Mesendoderm (in vitro differentiated cells): Measurements from ENCODE around the gene KIFC1. TPM values are rescaled to one million over a fixed set of nuclear protein-coding genes. Genes with fewer than 3 reads are reported as not detected.

Experiments used
- DNase-seq: peaks from one replicate; pipeline ENCODE4 v3.0.0; 2013
- H2AK5ac ChIP-seq: 2 replicates; pipeline ENCODE4 v1.6.1; 2013; ENCODE audit warnings: low read length, inconsistent platforms
- H2BK120ac ChIP-seq: 2 replicates; pipeline ENCODE4 v1.6.1; 2013; ENCODE audit warnings: low read depth, mild to moderate bottlenecking, low read length, moderate library complexity, mixed read lengths
- H2BK15ac ChIP-seq: replicated peaks from 2 replicates; pipeline ENCODE4 v1.6.1; 2013; ENCODE audit warnings: low read depth, mild to moderate bottlenecking, moderate library complexity
- H2BK5ac ChIP-seq: 2 replicates; pipeline ENCODE4 v1.6.1; 2013; ENCODE audit warnings: low read length, inconsistent platforms
- H3K18ac ChIP-seq: 2 replicates; pipeline ENCODE4 v1.6.1; 2013; ENCODE audit warnings: mild to moderate bottlenecking, low read length, mixed read lengths
- H3K23ac ChIP-seq: one replicate; pipeline ENCODE4 v1.6.1; 2013; ENCODE audit warnings: low read length
- H3K27ac ChIP-seq: 2 replicates; pipeline ENCODE4 v1.5.1; 2013; ENCODE audit warnings: low read depth, mild to moderate bottlenecking, inconsistent platforms, low read length, moderate library complexity
- H3K27me3 ChIP-seq: 2 replicates; pipeline ENCODE4 v1.6.1; 2013; ENCODE audit warnings: low read length, control low read depth, mild to moderate bottlenecking, inconsistent platforms; ENCODE audit not compliant: insufficient read depth, poor library complexity
- H3K36me3 ChIP-seq: 2 replicates; pipeline ENCODE4 v1.6.1; 2013; ENCODE audit warnings: low read length, inconsistent platforms; ENCODE audit not compliant: control insufficient read depth, insufficient read depth
- H3K4ac ChIP-seq: one replicate; pipeline ENCODE4 v1.6.1; 2013; ENCODE audit warnings: low read depth, mild to moderate bottlenecking, low read length, moderate library complexity
- H3K4me1 ChIP-seq: 2 replicates; pipeline ENCODE4 v1.6.1; 2013; ENCODE audit warnings: low read depth, low read length, inconsistent platforms; ENCODE audit not compliant: control insufficient read depth
- H3K4me2 ChIP-seq: 2 replicates; pipeline ENCODE4 v1.6.1; 2013; ENCODE audit warnings: low read length
- H3K4me3 ChIP-seq: 2 replicates; pipeline ENCODE4 v1.5.1; 2013; ENCODE audit warnings: mild to moderate bottlenecking, low read length
- H3K56ac ChIP-seq: one replicate; pipeline ENCODE4 v1.6.1; 2013; ENCODE audit warnings: low read length
- H3K79me1 ChIP-seq: 2 replicates; pipeline ENCODE4 v1.6.1; 2013; ENCODE audit warnings: low read length, inconsistent platforms
- H3K79me2 ChIP-seq: 2 replicates; pipeline ENCODE4 v1.6.1; 2013; ENCODE audit warnings: mild to moderate bottlenecking, low read length; ENCODE audit not compliant: control insufficient read depth, insufficient read depth
- H3K9ac ChIP-seq: 2 replicates; pipeline ENCODE4 v1.6.1; 2013; ENCODE audit warnings: low read length, inconsistent platforms
- H4K5ac ChIP-seq: one replicate; pipeline ENCODE4 v1.6.1; 2013; ENCODE audit warnings: low read length
- H4K8ac ChIP-seq: one replicate; pipeline ENCODE4 v1.6.1; 2013; ENCODE audit warnings: low read depth, mild to moderate bottlenecking, control low read depth, low read length, moderate library complexity
- WGBS: extraction: QIAGEN DNeasy Blood & Tissue Kit; methylation state at CpG from one replicate; pipeline ENCODE4 v1.1.7; 2013; ENCODE audit warnings: low lambda C conversion rate, missing lambda C conversion rate; ENCODE audit not compliant: insufficient coverage; ENCODE audit errors: extremely low coverage; 5-methylcytosine and 5-hydroxymethylcytosine counted together
- small RNA-seq: library from polyadenylated mRNA; stranded (forward); fragments of <200 nt; extraction: miRNeasy Mini kit (QIAGEN cat#:217004); gene quantifications from one replicate; pipeline ENCODE3, GENCODE V24; 2013; ENCODE audit not compliant: insufficient read depth

The KIFC1 gene

GRCh38 chr6:33456156-33456555 is 64.5 kb downstream of the KIFC1 start:
- no peak overlapping the region for H2BK120ac ChIP-seq
- H3K23ac ChIP-seq, result no peak overlapping the region
- H3K9ac ChIP-seq, result no peak overlapping the region
- H3K4me2 ChIP-seq, result no peak overlapping the region
- no peak overlapping the region for H3K27ac ChIP-seq
- H3K4me1 ChIP-seq, result peaks cover 3% of the 10 kb centered on the region
- no peak for DNase-seq
- no peak overlapping the region for H2AK5ac ChIP-seq
- no peak overlapping the region for H3K18ac ChIP-seq
- H3K79me2 ChIP-seq, result peaks cover 8% of the 10 kb centered on the region
- no peaks in the 10 kb centered on the region for H3K27me3 ChIP-seq
- no CpG with 5 or more reads among the region's 12 CpGs for WGBS
- H3K4ac ChIP-seq, result no peak overlapping the region
- H3K56ac ChIP-seq, result no peak overlapping the region
- no peak overlapping the region for H2BK5ac ChIP-seq
- no peak overlapping the region for H2BK15ac ChIP-seq
- no peak overlapping the region for H4K8ac ChIP-seq
- H3K36me3 ChIP-seq, result peaks cover 4% of the 10 kb centered on the region
- H3K4me3 ChIP-seq, result no peak overlapping the region
- H4K5ac ChIP-seq, result no peak overlapping the region
- H3K79me1 ChIP-seq, result peaks cover 17% of the 10 kb centered on the region

DNA sequence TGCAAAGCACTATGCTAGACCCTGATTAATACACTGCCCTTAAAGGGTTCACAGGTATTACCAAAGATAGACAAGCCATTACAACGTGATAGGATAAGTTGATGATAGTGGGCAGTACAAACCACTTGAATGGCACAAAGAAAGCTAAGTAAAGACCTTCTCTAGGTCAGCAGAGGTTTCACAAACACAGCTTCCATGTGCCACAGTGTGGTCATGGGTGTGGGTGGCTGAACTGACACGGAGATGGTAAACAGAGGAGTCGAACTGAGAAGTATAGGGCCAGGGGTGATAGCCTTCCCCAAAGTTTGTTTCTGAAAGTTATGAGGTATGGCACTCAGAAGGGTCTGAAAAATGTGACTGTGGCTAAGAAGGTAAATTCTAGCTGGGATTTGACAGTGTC is 67.1 kb downstream of the KIFC1 start:
- no peak for DNase-seq
- Histone ChIP-seq H2BK120ac (no peak overlapping the region), H4K8ac (no peak overlapping the region), H3K4me2 (no peak overlapping the region), H3K4me1 (peaks cover 3% of the 10 kb centered on the region), H3K18ac (no peak overlapping the region), H3K4me3 (no peak overlapping the region), H2BK5ac (no peak overlapping the region), H3K4ac (no peak overlapping the region), H2AK5ac (no peak overlapping the region), H2BK15ac (no peak overlapping the region), H3K56ac (no peak overlapping the region), H3K36me3 (peaks cover 4% of the 10 kb centered on the region), H3K79me2 (peaks cover 8% of the 10 kb centered on the region), H3K79me1 (peaks cover 17% of the 10 kb centered on the region), H3K27ac (no peak overlapping the region), H4K5ac (no peak overlapping the region), H3K9ac (no peak overlapping the region), H3K23ac (no peak overlapping the region), H3K27me3 (no peaks in the 10 kb centered on the region)
- WGBS, result no CpG with 5 or more reads among the region's 3 CpGs

GRCh38 chr6:33459226-33459625 is 67.6 kb downstream of the KIFC1 start:
- no CpG with 5 or more reads among the region's 2 CpGs for WGBS
- H3K4me3 ChIP-seq, result no peak overlapping the region
- H3K79me2 ChIP-seq, result peaks cover 8% of the 10 kb centered on the region
- no peak overlapping the region for H3K4me2 ChIP-seq
- no peak overlapping the region for H3K18ac ChIP-seq
- H2BK5ac ChIP-seq, result no peak overlapping the region
- no peak overlapping the region for H4K8ac ChIP-seq
- no peaks in the 10 kb centered on the region for H3K27me3 ChIP-seq
- H3K9ac ChIP-seq, result no peak overlapping the region
- H2AK5ac ChIP-seq, result no peak overlapping the region
- no peak overlapping the region for H2BK15ac ChIP-seq
- peaks cover 17% of the 10 kb centered on the region for H3K79me1 ChIP-seq
- DNase-seq, result no peak
- H3K4me1 ChIP-seq, result peaks cover 3% of the 10 kb centered on the region
- peaks cover 4% of the 10 kb centered on the region for H3K36me3 ChIP-seq
- no peak overlapping the region for H3K4ac ChIP-seq
- no peak overlapping the region for H3K56ac ChIP-seq
- no peak overlapping the region for H3K27ac ChIP-seq
- no peak overlapping the region for H4K5ac ChIP-seq
- H2BK120ac ChIP-seq, result no peak overlapping the region
- H3K23ac ChIP-seq, result no peak overlapping the region

Small RNAs within 50 kb of the gene (small RNA-seq; reads per million reads assigned to genes)
- not detected for gene RPL35AP4
- not detected for gene ZBTB9
